Right ventricle myocardium superior (tissue), 1 donor: Measurements from ENCODE around the gene OCRL. TPM values are rescaled to one million over a fixed set of nuclear protein-coding genes. Genes with fewer than 3 reads are reported as not detected.
"Not testable (repeated sequence)": the region's sequence is repeated elsewhere in the genome, so short reads cannot be mapped to it uniquely, and the experiment has no call there.

ENCODE experiments used
- ATAC-seq: fragments of 200-7000 bp; cut with Tn5 transposase; one replicate; pipeline ENCODE4 v1.9.1; 2020; ENCODE audit warnings: mild to moderate bottlenecking; ENCODE audit not compliant: poor library complexity
- DNase-seq: peaks from one replicate; pipeline ENCODE4 v3.0.0-alpha.2; 2020
- intact Hi-C: fragments of 100-400 bp; cut with DNase I; formaldehyde crosslinking; loops from one replicate; pipeline ENCODE4 v1.11.2; 2022
- total RNA-seq: library from RNA; stranded (reverse); fragmentation: NEBNext Ultra II Directional; extraction: Animal tissue kit (Norgen Biotek cat#: 25700); gene quantifications from one replicate; pipeline ENCODE4 v1.2.1, GENCODE V29; 2021
- donor health status: DM: no; HTN: yes; CAD: no; lungs with severe emphysema.

Gene OCRL
- total RNA-seq, 1 donor from 2014 or later: 9.4 TPM

DNA sequence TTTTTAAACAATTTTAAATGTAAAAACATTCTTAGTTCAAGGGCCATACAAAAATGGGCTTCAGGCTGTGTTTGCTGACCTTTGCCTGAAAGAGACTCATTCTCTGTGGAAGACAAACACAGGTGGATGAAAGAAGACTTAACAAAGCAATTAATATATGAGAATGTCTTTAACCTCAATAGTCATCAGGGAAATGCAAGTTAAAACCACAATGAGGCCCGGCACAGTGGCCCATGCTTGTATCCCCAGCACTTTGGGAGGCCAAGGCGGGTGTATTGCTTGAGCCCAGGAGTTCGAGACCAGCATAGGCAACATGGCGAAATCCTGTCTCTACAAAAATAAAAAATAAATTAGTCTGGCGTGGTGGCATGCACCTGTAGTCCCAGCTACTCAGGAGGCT, 9.6 kb upstream of the OCRL start:
- ATAC-seq (no peak), DNase-seq (no peak)
- intact Hi-C loops: no loop called here

- intact Hi-C loops: no loop called here
- no peak for ATAC-seq
- DNase-seq: no peak
Measured at GRCh38 chrX:129531132-129531531, 8.9 kb upstream of the OCRL start.

- intact Hi-C loops: no loop called here
- DNase-seq: no peak
- ATAC-seq: no peak
Measured at GRCh38 chrX:129534816-129535578, 5.1 kb upstream of the OCRL start.

DNA sequence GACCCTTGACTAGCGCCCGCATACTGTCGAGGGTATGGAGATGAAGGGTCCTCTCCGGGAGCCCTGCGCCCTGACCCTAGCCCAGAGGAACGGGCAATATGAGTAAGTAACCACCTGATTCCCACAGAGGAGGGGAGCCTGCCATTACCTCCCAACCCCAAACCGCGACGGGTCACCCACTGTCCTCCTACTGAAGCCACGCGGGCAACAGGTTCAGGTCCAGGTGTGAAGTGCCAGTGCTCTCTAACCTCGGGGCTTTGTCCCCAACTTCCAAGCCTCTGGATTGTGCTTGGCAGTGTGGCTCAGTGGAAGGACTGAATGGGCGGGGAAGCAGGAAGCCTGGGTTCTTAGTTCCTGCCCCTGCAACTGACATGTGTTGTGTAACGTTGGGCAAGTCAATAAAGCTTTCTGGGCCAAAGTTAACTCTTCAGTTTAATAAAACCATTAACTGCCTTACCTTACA, 694 bp downstream of the OCRL start:
- DNase-seq: peak; percentile 34
- ATAC-seq: peak; percentile 58
- intact Hi-C loops: no loop called here

DNA sequence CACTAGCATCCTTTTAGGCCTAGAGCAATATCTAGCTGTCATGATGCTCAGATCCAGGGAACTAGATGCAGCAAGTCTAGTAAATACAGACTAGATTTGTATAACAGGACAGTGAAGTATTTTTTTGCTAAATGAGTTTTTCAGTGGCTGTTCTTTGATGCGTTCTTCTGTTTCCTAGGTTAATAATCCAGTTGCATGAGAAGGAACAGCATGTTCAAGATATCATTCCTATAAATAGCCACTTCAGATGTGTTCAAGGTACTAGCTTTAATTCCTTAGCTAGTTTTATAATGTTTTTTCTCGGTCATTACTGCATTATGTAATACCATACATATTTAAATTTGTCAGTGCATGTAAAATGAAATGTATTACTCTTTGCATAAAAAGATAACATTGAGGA, 4.7 kb downstream of the OCRL start:
- no peak for ATAC-seq
- intact Hi-C loops: no loop called here
- no peak for DNase-seq

- intact Hi-C loops: no loop called here
- DNase-seq: no peak
- no peak for ATAC-seq
Measured at GRCh38 chrX:129545408-129545807, 5.3 kb downstream of the OCRL start.

DNA sequence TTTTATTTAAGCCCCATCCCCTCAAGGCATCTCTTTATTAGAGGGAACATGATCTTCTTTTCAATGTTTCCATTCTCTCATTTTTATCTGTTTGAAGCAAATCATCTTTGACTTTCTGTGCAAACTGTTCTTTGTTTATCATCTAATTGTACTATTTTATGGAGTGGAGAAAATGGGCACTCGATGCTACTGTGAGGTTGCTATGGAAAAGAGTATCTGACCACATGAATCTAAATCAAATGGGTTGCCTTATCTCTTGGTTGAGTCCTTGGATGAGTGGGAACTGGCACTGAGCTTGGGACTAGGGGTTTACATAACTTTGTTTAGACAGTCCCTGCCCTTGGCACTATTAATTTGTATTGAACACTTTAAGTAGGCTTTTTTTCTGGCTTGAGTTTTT, 9.1 kb downstream of the OCRL start:
- intact Hi-C loops: no loop called here
- no peak for DNase-seq
- ATAC-seq: no peak

GRCh38 chrX:129553619-129554288, 13.7 kb downstream of the OCRL start:
- no peak for ATAC-seq
- no peak for DNase-seq

GRCh38 chrX:129554816-129555215, 14.8 kb downstream of the OCRL start:
- ATAC-seq, intact Hi-C loops, DNase-seq: not testable (repeated sequence)

More at GRCh38 chrX:129553619-129554288, 13.7 kb downstream of the OCRL start:
- intact Hi-C loops: no loop called here

DNA sequence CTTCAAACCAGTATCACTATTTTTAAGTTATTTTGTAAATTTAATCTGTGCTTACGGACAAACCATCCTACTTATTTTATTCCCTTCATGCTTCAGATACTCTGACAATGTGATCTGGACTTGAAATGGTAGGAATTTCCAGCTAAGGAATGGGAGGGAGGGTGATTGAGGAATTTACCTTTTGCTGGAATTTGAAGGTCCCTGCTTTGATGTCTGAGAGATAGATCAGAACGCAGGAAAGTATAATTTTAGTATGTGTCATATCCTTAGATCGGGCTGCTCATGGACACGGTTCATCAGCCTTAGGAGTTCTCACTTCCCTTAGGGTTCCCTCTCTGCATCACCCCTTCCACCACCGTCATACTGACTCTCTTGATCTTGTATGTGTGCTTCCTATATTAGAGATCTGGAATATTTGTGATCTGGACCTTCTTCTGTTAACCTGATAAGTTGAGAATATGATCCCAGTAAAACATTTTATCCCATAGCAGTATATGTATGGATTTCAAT, 16.8 kb downstream of the OCRL start:
- no peak for ATAC-seq
- intact Hi-C loops: no loop called here
- DNase-seq: no peak

DNA sequence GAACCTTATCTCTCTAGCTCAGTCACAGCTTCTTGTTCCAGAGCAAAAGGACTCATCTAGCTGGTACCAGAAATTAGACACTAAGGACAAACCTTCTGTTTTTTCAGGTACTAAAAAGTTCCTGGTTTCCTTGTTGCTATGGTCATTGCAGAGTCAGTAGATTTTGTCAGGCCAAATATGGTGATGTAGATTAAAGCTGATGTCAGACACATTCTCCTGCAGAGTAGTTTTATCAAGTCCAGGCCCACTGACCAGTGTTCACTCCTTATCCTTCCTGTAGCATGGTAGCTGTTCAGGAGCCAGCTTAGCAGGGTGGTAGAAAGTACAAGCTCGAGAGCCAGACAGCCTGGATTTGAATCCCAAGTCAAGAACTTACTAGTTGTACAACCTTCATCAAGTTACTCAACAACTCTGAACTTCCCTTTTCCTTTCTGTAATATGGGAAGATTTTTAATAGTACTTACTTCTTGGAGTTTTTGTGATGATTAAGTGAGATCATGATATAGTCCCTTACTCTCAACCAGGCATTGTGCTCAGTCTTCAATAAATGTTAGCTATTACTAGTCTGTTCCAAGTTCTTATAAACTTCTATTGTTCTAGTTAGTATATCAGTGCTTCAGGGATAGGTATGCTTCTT, 17.9 kb downstream of the OCRL start:
- no peak for DNase-seq
- ATAC-seq: no peak
- intact Hi-C loops: no loop called here

GRCh38 chrX:129559783-129560182, 19.7 kb downstream of the OCRL start:
- ATAC-seq (no peak), DNase-seq (no peak)
- intact Hi-C loops: no loop called here

GRCh38 chrX:129561453-129561852, 21.4 kb downstream of the OCRL start:
- ATAC-seq (no peak), DNase-seq (no peak)
- intact Hi-C loops: no loop called here

GRCh38 chrX:129564345-129564744, 24.3 kb downstream of the OCRL start:
- intact Hi-C loops, ATAC-seq, DNase-seq: not testable (repeated sequence)

DNA sequence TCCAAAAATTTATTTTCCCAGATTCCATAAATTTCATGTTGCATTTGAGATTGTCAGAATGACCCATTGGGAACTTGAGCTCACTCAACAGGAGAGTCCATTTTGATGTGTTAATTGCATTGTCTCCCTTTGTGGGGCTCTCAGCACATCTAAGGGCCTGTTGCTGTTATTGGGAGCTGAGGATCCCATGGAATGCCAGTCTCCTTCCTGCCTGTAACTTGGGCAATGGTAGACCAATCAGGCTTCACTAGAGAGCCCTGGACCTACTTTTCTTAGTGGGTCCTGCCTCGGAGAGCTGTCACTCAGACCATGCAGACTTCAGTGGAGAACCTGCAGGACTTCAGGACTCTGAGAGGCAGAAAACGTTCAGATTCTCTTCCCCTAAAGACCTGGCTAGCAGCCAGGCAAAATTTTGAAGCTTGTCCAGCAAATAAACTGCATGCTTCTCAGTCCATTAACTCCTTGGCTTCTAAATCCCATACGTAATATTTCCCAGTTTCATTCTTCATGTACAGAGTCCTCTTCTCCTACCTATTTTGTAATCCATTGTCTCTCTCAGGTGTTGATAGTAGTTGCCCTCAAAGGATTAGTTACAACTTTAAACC, 25.1 kb downstream of the OCRL start:
- DNase-seq (no peak), ATAC-seq (peak; percentile 27)
- intact Hi-C loops: no loop called here

GRCh38 chrX:129566073-129566472, 26.0 kb downstream of the OCRL start:
- DNase-seq: no peak
- peak; percentile 39 for ATAC-seq
- intact Hi-C loops: no loop called here

DNA sequence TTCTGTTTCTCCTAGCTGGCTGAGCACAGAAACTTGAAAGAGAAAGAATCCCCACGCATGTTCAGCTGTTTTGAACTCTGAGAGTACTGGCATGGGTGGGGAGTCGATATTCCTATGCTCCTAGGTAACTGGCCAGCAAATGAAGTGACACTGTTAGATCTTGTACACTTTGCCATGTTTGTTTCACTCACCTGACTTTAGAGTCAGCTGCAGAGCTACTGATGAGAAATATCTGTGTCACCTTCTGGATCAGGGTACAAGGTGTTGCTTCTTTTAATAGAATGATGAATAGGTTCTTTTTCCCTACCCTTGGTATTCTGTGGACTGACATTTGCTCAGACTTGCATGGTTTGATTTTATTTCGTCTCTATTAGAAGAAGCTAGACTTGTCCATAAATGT, 28.3 kb downstream of the OCRL start:
- DNase-seq (no peak), ATAC-seq (no peak)
- intact Hi-C loops: no loop called here

DNA sequence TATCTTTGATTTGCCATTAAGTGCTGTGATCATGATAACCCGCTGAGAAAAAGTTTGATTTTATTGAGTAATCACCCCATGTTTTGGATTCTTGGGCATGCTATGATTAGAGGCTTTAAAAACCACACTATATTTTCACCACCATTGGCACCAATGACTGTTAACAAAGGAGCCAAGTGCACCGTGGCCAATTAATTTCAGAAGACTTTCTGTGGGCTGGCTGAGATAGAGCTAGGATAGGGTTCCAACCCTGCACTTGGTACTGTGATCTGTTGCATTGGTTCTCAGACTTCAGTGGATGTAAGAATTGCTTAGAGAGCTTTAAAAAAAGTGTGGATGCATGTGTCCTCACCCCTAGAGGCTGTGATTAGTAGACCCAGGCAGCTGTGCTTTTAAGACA, 32.4 kb downstream of the OCRL start:
- DNase-seq (no peak), ATAC-seq (no peak)
- intact Hi-C loops: no loop called here

GRCh38 chrX:129573652-129574051, 33.6 kb downstream of the OCRL start:
- ATAC-seq, DNase-seq, intact Hi-C loops: not testable (repeated sequence)
